GM10266 (cell line): ENCODE data around the gene NCOA4.

Source experiments
- DNase-seq: peaks from one replicate; pipeline ENCODE4 v3.0.0; 2012; ENCODE audit errors: extremely low spot score
- CTCF ChIP-seq: IDR thresholded peaks from 2 replicates; pipeline ENCODE4 v1.5.1; 2012; ENCODE audit warnings: mild to moderate bottlenecking, low read depth; ENCODE audit not compliant: control insufficient read depth, insufficient read depth; ENCODE audit errors: missing control alignments

The NCOA4 gene

GRCh38 chr10:46030091-46030937, at the start of gene NCOA4:
NCOA4 (minus strand) TSS chr10:46030623; CDS start chr10:46016680, 13,943 bp downstream.
- TF ChIP-seq CTCF, result peak; percentile 79
- peak; percentile 96 for DNase-seq

- no peak for TF ChIP-seq CTCF
- no peak for DNase-seq
Measured at GRCh38 chr10:46079831-46080585, 49.6 kb upstream of the NCOA4 start.

GRCh38 chr10:46077731-46078413, 47.4 kb upstream of the NCOA4 start:
- TF ChIP-seq CTCF, result no peak
- DNase-seq, result no peak

GRCh38 chr10:46077141-46077554, 46.7 kb upstream of the NCOA4 start:
- no peak for DNase-seq
- no peak for TF ChIP-seq CTCF

- TF ChIP-seq CTCF, result no peak
- DNase-seq, result no peak
Measured at GRCh38 chr10:46075869-46076268, 45.4 kb upstream of the NCOA4 start.

- no peak for DNase-seq
- TF ChIP-seq CTCF, result no peak
Measured at GRCh38 chr10:46074196-46074946, 43.9 kb upstream of the NCOA4 start.
